Measurements from ENCODE around the gene CFAP45. TPM values are rescaled to one million over a fixed set of nuclear protein-coding genes. Genes with fewer than 3 reads are reported as not detected.
A peak's percentile ranks its signal among the peaks of the same experiment; 100 is the strongest.

The CFAP45 gene
- polyA plus RNA-seq, 1 of the 3 experiments (the other 2 are of a cell fraction): 0.74 TPM

GRCh38 chr1:159936273-159936904 is 36.4 kb upstream of the CFAP45 start (continued):
- TF ChIP-seq, protein P1, sequence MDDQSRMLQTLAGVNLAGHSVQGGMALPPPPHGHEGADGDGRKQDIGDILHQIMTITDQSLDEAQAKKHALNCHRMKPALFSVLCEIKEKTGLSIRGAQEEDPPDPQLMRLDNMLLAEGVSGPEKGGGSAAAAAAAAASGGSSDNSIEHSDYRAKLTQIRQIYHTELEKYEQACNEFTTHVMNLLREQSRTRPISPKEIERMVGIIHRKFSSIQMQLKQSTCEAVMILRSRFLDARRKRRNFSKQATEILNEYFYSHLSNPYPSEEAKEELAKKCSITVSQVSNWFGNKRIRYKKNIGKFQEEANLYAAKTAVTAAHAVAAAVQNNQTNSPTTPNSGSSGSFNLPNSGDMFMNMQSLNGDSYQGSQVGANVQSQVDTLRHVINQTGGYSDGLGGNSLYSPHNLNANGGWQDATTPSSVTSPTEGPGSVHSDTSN (IDR thresholded peaks at IDR 0.05): no peak
- TF ChIP-seq CHD2 (IDR thresholded peaks at IDR 0.05; ENCODE audit: low read length, partially characterized antibody) (peak; percentile 60), TEAD4 (IDR thresholded peaks at IDR 0.05; ENCODE audit: borderline replicate concordance, insufficient read depth) (no peak), NRF1 (IDR thresholded peaks at IDR 0.05; ENCODE audit: low read depth, low read length) (no peak), TAF1 (IDR thresholded peaks at IDR 0.05; ENCODE audit: borderline replicate concordance, low read depth, low read length) (no peak), GABPA (IDR thresholded peaks at IDR 0.05; ENCODE audit: low read depth) (no peak), EZH2phosphoT487 (IDR thresholded peaks at IDR 0.05; ENCODE audit: borderline replicate concordance, low read depth) (no peak)

GRCh38 chr1:159935719-159936272 is 35.8 kb upstream of the CFAP45 start:
- H4K20me1 ChIP-seq (ENCODE audit: insufficient read depth): no peaks in the 10 kb centered on the region
- no peak overlapping the region for H2AFZ ChIP-seq (ENCODE audit: low read depth)
- H3K79me2 ChIP-seq (ENCODE audit: insufficient read depth): no peaks in the 10 kb centered on the region
- no peaks in the 10 kb centered on the region for H3K9me3 ChIP-seq
- no peak overlapping the region for H3K4me3 ChIP-seq (ENCODE audit: low read depth in 2 of 2, low read length in 1 of 2)
- no peaks in the 10 kb centered on the region for H3F3A ChIP-seq (replicated peaks; ENCODE audit: insufficient read depth)
- peaks cover 0 to 2% of the 10 kb centered on the region in 2 experiments; a peak in 1 of 4 replicates for H3K4me1 ChIP-seq (ENCODE audit: control insufficient read depth in 1 of 2, insufficient read depth in 2 of 2, low read depth in 1 of 2, low read length in 1 of 2)
- DNase-seq: no peak
- POLR2A ChIA-PET: no interaction called here
- H3K9ac ChIP-seq: no peak overlapping the region
- H3K36me3 ChIP-seq (replicated peaks in 1 of 2; ENCODE audit: control insufficient read depth in 1 of 2, insufficient read depth in 2 of 2, low read length in 1 of 2): no peaks in the 10 kb centered on the region
- no peaks in the 10 kb centered on the region for H3K27me3 ChIP-seq (ENCODE audit: insufficient read depth)
- 81% methylated on average over 4 of the region's 4 CpGs for WGBS (ENCODE audit: low lambda C conversion rate)
- CTCF ChIA-PET: interaction anchor here (0.7 to 22.3 kb wide), 25 partner anchors 9 to 441 kb away, joined by 3 to 460 read pairs (median 4); partner anchors contain the start of genes FCRL6, IGSF9, PIGM and SLAMF9
- H3K4me2 ChIP-seq: no peak overlapping the region
- H3K9me2 ChIP-seq: no peaks in the 10 kb centered on the region
- no peak for TF ChIP-seq FOSL2 (IDR thresholded peaks at IDR 0.05; ENCODE audit: borderline replicate concordance, low read depth)
- TF ChIP-seq, protein P2, sequence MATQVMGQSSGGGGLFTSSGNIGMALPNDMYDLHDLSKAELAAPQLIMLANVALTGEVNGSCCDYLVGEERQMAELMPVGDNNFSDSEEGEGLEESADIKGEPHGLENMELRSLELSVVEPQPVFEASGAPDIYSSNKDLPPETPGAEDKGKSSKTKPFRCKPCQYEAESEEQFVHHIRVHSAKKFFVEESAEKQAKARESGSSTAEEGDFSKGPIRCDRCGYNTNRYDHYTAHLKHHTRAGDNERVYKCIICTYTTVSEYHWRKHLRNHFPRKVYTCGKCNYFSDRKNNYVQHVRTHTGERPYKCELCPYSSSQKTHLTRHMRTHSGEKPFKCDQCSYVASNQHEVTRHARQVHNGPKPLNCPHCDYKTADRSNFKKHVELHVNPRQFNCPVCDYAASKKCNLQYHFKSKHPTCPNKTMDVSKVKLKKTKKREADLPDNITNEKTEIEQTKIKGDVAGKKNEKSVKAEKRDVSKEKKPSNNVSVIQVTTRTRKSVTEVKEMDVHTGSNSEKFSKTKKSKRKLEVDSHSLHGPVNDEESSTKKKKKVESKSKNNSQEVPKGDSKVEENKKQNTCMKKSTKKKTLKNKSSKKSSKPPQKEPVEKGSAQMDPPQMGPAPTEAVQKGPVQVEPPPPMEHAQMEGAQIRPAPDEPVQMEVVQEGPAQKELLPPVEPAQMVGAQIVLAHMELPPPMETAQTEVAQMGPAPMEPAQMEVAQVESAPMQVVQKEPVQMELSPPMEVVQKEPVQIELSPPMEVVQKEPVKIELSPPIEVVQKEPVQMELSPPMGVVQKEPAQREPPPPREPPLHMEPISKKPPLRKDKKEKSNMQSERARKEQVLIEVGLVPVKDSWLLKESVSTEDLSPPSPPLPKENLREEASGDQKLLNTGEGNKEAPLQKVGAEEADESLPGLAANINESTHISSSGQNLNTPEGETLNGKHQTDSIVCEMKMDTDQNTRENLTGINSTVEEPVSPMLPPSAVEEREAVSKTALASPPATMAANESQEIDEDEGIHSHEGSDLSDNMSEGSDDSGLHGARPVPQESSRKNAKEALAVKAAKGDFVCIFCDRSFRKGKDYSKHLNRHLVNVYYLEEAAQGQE (IDR thresholded peaks at IDR 0.05; ENCODE audit: low read depth, low read length): peak; percentile 95
- no peak overlapping the region for H3K27ac ChIP-seq (ENCODE audit: low read depth in 2 of 2, low read length in 1 of 2)

Data from SK-N-SH (cell line).